ENCODE results near the gene MPPED2.

MPPED2 gene

GRCh38 chr11:30405385-30405784 is 180.8 kb downstream of the MPPED2 start:
- TF ChIP-seq POLR2A (IDR thresholded peaks at IDR 0.05; ENCODE audit: low read depth, low read length) = no peak
- no peak for TF ChIP-seq POLR2AphosphoS5 (IDR thresholded peaks at IDR 0.05; ENCODE audit: low read depth, low read length)
- TF ChIP-seq TAF1 (IDR thresholded peaks at IDR 0.05; ENCODE audit: borderline replicate concordance, low read depth, low read length) = no peak
- FAIRE-seq (no peak), DNase-seq (ENCODE audit: insufficient read length) (no peak)

- DNase-seq (ENCODE audit: insufficient read length) = no peak
- TF ChIP-seq POLR2AphosphoS5 (IDR thresholded peaks at IDR 0.05; ENCODE audit: low read depth, low read length) (no peak), TAF1 (IDR thresholded peaks at IDR 0.05; ENCODE audit: borderline replicate concordance, low read depth, low read length) (no peak), POLR2A (IDR thresholded peaks at IDR 0.05; ENCODE audit: low read depth, low read length) (no peak)
- FAIRE-seq = no peak
These were observed 182.0 kb downstream of the MPPED2 start for GRCh38 chr11:30404136-30404535.

- FAIRE-seq (no peak), DNase-seq (ENCODE audit: insufficient read length) (no peak)
- TF ChIP-seq POLR2A (IDR thresholded peaks at IDR 0.05; ENCODE audit: low read depth, low read length) (no peak), TAF1 (IDR thresholded peaks at IDR 0.05; ENCODE audit: borderline replicate concordance, low read depth, low read length) (no peak)
These were observed 190.4 kb downstream of the MPPED2 start for GRCh38 chr11:30395751-30396150.

- DNase-seq (ENCODE audit: insufficient read length) (no peak), FAIRE-seq (no peak)
- TF ChIP-seq TAF1 (IDR thresholded peaks at IDR 0.05; ENCODE audit: borderline replicate concordance, low read depth, low read length) (no peak), POLR2AphosphoS5 (IDR thresholded peaks at IDR 0.05; ENCODE audit: low read depth, low read length) (no peak), POLR2A (IDR thresholded peaks at IDR 0.05; ENCODE audit: low read depth, low read length) (no peak)
These were observed 193.1 kb downstream of the MPPED2 start for GRCh38 chr11:30393012-30393411.

GRCh38 chr11:30392221-30392784 is 193.8 kb downstream of the MPPED2 start:
- FAIRE-seq (no peak), DNase-seq (ENCODE audit: insufficient read length) (no peak)
- no peak for TF ChIP-seq POLR2A (IDR thresholded peaks at IDR 0.05; ENCODE audit: low read depth, low read length)
- TF ChIP-seq TAF1 (IDR thresholded peaks at IDR 0.05; ENCODE audit: borderline replicate concordance, low read depth, low read length) = no peak
- TF ChIP-seq POLR2AphosphoS5 (IDR thresholded peaks at IDR 0.05; ENCODE audit: low read depth, low read length) = no peak

- TF ChIP-seq POLR2A (IDR thresholded peaks at IDR 0.05; ENCODE audit: low read depth, low read length) = no peak
- no peak for TF ChIP-seq POLR2AphosphoS5 (IDR thresholded peaks at IDR 0.05; ENCODE audit: low read depth, low read length)
- TF ChIP-seq TAF1 (IDR thresholded peaks at IDR 0.05; ENCODE audit: borderline replicate concordance, low read depth, low read length) = no peak
- FAIRE-seq (no peak), DNase-seq (ENCODE audit: insufficient read length) (no peak)
These were observed 197.2 kb downstream of the MPPED2 start for GRCh38 chr11:30388957-30389356.

- TF ChIP-seq TAF1 (IDR thresholded peaks at IDR 0.05; ENCODE audit: borderline replicate concordance, low read depth, low read length) (no peak), POLR2A (IDR thresholded peaks at IDR 0.05; ENCODE audit: low read depth, low read length) (no peak), POLR2AphosphoS5 (IDR thresholded peaks at IDR 0.05; ENCODE audit: low read depth, low read length) (no peak)
- FAIRE-seq = no peak
- DNase-seq (ENCODE audit: insufficient read length) = no peak
These were observed 198.0 kb downstream of the MPPED2 start for GRCh38 chr11:30387891-30388861.

- no peak for FAIRE-seq
- no peak for DNase-seq (ENCODE audit: insufficient read length)
These were observed 204.3 kb downstream of the MPPED2 start for GRCh38 chr11:30381879-30382278.

GRCh38 chr11:30380846-30381245 is 205.3 kb downstream of the MPPED2 start:
- FAIRE-seq (no peak), DNase-seq (ENCODE audit: insufficient read length) (no peak)
- TF ChIP-seq POLR2AphosphoS5 (IDR thresholded peaks at IDR 0.05; ENCODE audit: low read depth, low read length) (no peak), TAF1 (IDR thresholded peaks at IDR 0.05; ENCODE audit: borderline replicate concordance, low read depth, low read length) (no peak), POLR2A (IDR thresholded peaks at IDR 0.05; ENCODE audit: low read depth, low read length) (no peak)

More at GRCh38 chr11:30381879-30382278, 204.3 kb downstream of the MPPED2 start:
- no peak for TF ChIP-seq TAF1 (IDR thresholded peaks at IDR 0.05; ENCODE audit: borderline replicate concordance, low read depth, low read length)
- TF ChIP-seq POLR2A (IDR thresholded peaks at IDR 0.05; ENCODE audit: low read depth, low read length) = no peak
- TF ChIP-seq POLR2AphosphoS5 (IDR thresholded peaks at IDR 0.05; ENCODE audit: low read depth, low read length) = no peak

- no peak for DNase-seq (ENCODE audit: insufficient read length)
- no peak for FAIRE-seq
- TF ChIP-seq TAF1 (IDR thresholded peaks at IDR 0.05; ENCODE audit: borderline replicate concordance, low read depth, low read length) (no peak), POLR2A (IDR thresholded peaks at IDR 0.05; ENCODE audit: low read depth, low read length) (no peak), POLR2AphosphoS5 (IDR thresholded peaks at IDR 0.05; ENCODE audit: low read depth, low read length) (no peak)
These were observed 208.8 kb downstream of the MPPED2 start for GRCh38 chr11:30377347-30377746.

GRCh38 chr11:30370164-30370563 is 216.0 kb downstream of the MPPED2 start:
- FAIRE-seq (no peak), DNase-seq (ENCODE audit: insufficient read length) (no peak)
- TF ChIP-seq POLR2AphosphoS5 (IDR thresholded peaks at IDR 0.05; ENCODE audit: low read depth, low read length) (no peak), POLR2A (IDR thresholded peaks at IDR 0.05; ENCODE audit: low read depth, low read length) (no peak), TAF1 (IDR thresholded peaks at IDR 0.05; ENCODE audit: borderline replicate concordance, low read depth, low read length) (no peak)

- TF ChIP-seq POLR2A (IDR thresholded peaks at IDR 0.05; ENCODE audit: low read depth, low read length) = no peak
- no peak for TF ChIP-seq POLR2AphosphoS5 (IDR thresholded peaks at IDR 0.05; ENCODE audit: low read depth, low read length)
- no peak for TF ChIP-seq TAF1 (IDR thresholded peaks at IDR 0.05; ENCODE audit: borderline replicate concordance, low read depth, low read length)
These were observed 217.8 kb downstream of the MPPED2 start for GRCh38 chr11:30368394-30368793.

More at GRCh38 chr11:30368394-30368793, 217.8 kb downstream of the MPPED2 start:
- FAIRE-seq = no peak
- no peak for DNase-seq (ENCODE audit: insufficient read length)

All from GM12892 (cell line).